Peyer's patch (tissue), 4 donors: ENCODE data around the gene POU2F2. TPM values are rescaled to one million over a fixed set of nuclear protein-coding genes. Genes with fewer than 3 reads are reported as not detected.

Experiments used
- DNase-seq, 3 donors: peaks; one replicate each; pipeline ENCODE4 v3.0.0-alpha.2; 2017 to 2019
- H3K27ac ChIP-seq, 4 donors: fragments of 200-600 bp; sonication (generic); one replicate each; pipeline ENCODE4 v1.5.1; 2016 to 2019
- H3K27me3 ChIP-seq, 2 donors: fragments of 200-600 bp; sonication (generic); one replicate each; pipeline ENCODE4 v1.5.1; 2019
- H3K36me3 ChIP-seq, 3 donors: fragments of 200-600 bp; sonication (generic); one replicate each; pipeline ENCODE4 v1.5.1; 2016 to 2019
- H3K4me1 ChIP-seq, 4 donors: fragments of 200-600 bp; sonication (generic); one replicate each; pipeline ENCODE4 v1.5.1; 2016 to 2019
- H3K4me3 ChIP-seq, 4 donors: fragments of 200-600 bp; sonication (generic); 1 replicate in 3 of 4; 2 replicates in 1 of 4; pipeline ENCODE4 v1.5.1; 2016 to 2019; ENCODE audit warnings: mild to moderate bottlenecking in 1 of 4
- H3K9me3 ChIP-seq, 4 donors: fragments of 200-600 bp; sonication (generic); one replicate each; pipeline ENCODE4 v1.5.1; 2016 to 2019; ENCODE audit warnings: mild to moderate bottlenecking in 1 of 4
- CTCF ChIP-seq, 6 experiments: fragments of 450-650 bp in 4 of 6; fragments of 200-600 bp in 2 of 6; sonication (generic) in 1 of 6; IDR thresholded peaks; one replicate each; pipeline ENCODE4 v1.5.1; 2017 to 2019; ENCODE audit warnings: antibody characterized with exemption in 6 of 6, mild to moderate bottlenecking in 3 of 6, moderate library complexity in 1 of 6
- POLR2A ChIP-seq, 2 donors: fragments of 450-650 bp; IDR thresholded peaks; one replicate each; pipeline ENCODE4 v1.5.1; 2017; ENCODE audit warnings: antibody characterized with exemption in 2 of 2, mild to moderate bottlenecking in 2 of 2, moderate library complexity in 2 of 2
- total RNA-seq, 4 donors: library from RNA; depleted of rRNA; stranded (reverse); fragments of >200 nt; gene quantifications; one replicate each; pipeline ENCODE4 v1.1.0, GENCODE V29; 2016

Gene POU2F2
- total RNA-seq, 4 donors from 2014 or later: 0.88 to 30.5 (median 3.2) TPM

- no peak overlapping the region for H3K4me3 ChIP-seq
- DNase-seq: peak in 1 of 3 donors; percentile 78
- peaks cover 0 to 21% (median 13%) of the 10 kb centered on the region in 4 donors for H3K4me1 ChIP-seq
- TF ChIP-seq POLR2A (IDR thresholded peaks at IDR 0.05) (no peak), CTCF (IDR thresholded peaks at IDR 0.05) (peak in 4 of 6 experiments; percentile 49 to 53 (median 51))
- H3K27me3 ChIP-seq: no peaks in the 10 kb centered on the region
- no peaks in the 10 kb centered on the region for H3K9me3 ChIP-seq
- H3K27ac ChIP-seq: no peak overlapping the region
- H3K36me3 ChIP-seq: no peaks in the 10 kb centered on the region
Measured at GRCh38 chr19:42092350-42092749, 39.9 kb downstream of the POU2F2 start.

GRCh38 chr19:42091742-42092141 is 40.5 kb downstream of the POU2F2 start:
- peak in 1 of 3 donors; percentile 64 for DNase-seq
- Histone ChIP-seq H3K4me3 (no peak overlapping the region), H3K27me3 (no peaks in the 10 kb centered on the region), H3K4me1 (peaks cover 0 to 21% (median 13%) of the 10 kb centered on the region in 4 donors), H3K9me3 (no peaks in the 10 kb centered on the region), H3K36me3 (no peaks in the 10 kb centered on the region), H3K27ac (peak overlapping the region in 1 of 4 donors; percentile 49)
- no peak for TF ChIP-seq POLR2A (IDR thresholded peaks at IDR 0.05)
- TF ChIP-seq CTCF (IDR thresholded peaks at IDR 0.05): no peak

GRCh38 chr19:42091300-42091699 is 40.9 kb downstream of the POU2F2 start:
- H3K27me3 ChIP-seq: no peaks in the 10 kb centered on the region
- no peak overlapping the region for H3K4me3 ChIP-seq
- peaks cover 0 to 21% (median 13%) of the 10 kb centered on the region in 4 donors for H3K4me1 ChIP-seq
- H3K27ac ChIP-seq: peak overlapping the region in 1 of 4 donors; percentile 49
- TF ChIP-seq CTCF (IDR thresholded peaks at IDR 0.05): no peak
- TF ChIP-seq POLR2A (IDR thresholded peaks at IDR 0.05): no peak
- no peaks in the 10 kb centered on the region for H3K9me3 ChIP-seq
- DNase-seq: no peak
- no peaks in the 10 kb centered on the region for H3K36me3 ChIP-seq

GRCh38 chr19:42090672-42091071 is 41.6 kb downstream of the POU2F2 start:
- Histone ChIP-seq H3K27ac (peak overlapping the region in 1 of 4 donors; percentile 49), H3K4me1 (peaks cover 0 to 21% (median 13%) of the 10 kb centered on the region in 4 donors), H3K27me3 (no peaks in the 10 kb centered on the region), H3K4me3 (no peak overlapping the region), H3K9me3 (no peaks in the 10 kb centered on the region), H3K36me3 (no peaks in the 10 kb centered on the region)
- TF ChIP-seq POLR2A (IDR thresholded peaks at IDR 0.05) (no peak), CTCF (IDR thresholded peaks at IDR 0.05) (no peak)
- DNase-seq: no peak

GRCh38 chr19:42089772-42090171 is 42.5 kb downstream of the POU2F2 start:
- H3K27ac ChIP-seq: no peak overlapping the region
- no peak for DNase-seq
- H3K36me3 ChIP-seq: no peaks in the 10 kb centered on the region
- no peaks in the 10 kb centered on the region for H3K9me3 ChIP-seq
- no peak for TF ChIP-seq CTCF (IDR thresholded peaks at IDR 0.05)
- no peak for TF ChIP-seq POLR2A (IDR thresholded peaks at IDR 0.05)
- H3K27me3 ChIP-seq: no peaks in the 10 kb centered on the region
- H3K4me1 ChIP-seq: peaks cover 0 to 21% (median 13%) of the 10 kb centered on the region in 4 donors
- H3K4me3 ChIP-seq: no peak overlapping the region
